GM19328 (cell line): ENCODE data around the gene LDB2.
"Not testable (repeated sequence)": the region's sequence is repeated elsewhere in the genome, so short reads cannot be mapped to it uniquely, and the experiment has no call there.

ENCODE experiments used
- ATAC-seq: cut with Tn5 transposase; IDR thresholded peaks from one replicate; pipeline ENCODE4 v1.9.1; 2021; ENCODE audit warnings: mild to moderate bottlenecking, moderate library complexity; ENCODE audit not compliant: unreplicated experiment

The LDB2 gene

DNA sequence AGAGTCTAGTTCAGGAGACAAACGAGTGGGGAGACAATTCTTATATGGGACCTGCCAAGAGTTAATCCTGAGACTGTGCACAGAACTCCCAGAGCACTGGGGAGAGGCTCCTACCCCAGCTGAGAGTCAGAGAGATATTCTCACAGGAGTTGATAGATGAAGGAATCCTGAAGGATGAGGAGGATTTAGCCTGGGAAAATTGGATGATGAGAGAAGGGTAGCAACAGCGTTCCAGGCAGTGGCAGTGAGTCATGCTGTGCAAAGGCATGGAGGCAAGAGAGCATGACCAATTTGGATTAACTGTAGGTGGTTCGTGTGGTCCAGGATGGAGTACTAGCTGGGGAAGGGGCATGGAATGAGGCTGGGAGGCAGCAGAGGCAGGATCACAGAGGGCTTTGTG, 318.6 kb downstream of the LDB2 start:
- no peak for ATAC-seq

DNA sequence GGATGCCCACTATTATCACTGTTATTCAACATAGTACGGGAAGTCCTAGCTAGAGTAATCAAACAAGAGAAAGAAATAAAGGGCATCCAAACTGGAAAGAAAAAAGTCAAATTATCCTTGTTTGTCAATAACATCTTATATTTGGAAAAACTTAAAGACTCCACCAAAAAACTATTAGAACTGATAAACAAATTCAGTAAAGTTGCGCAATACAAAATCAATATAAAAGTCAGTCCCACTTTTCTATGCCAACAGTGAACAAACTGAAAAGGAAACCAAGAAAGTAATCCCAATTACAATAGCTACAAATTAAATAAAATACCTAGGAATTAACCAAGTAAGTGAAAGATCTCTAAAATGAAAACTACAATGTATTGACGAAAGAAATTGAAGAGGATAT, 321.3 kb downstream of the LDB2 start:
- ATAC-seq = no peak

DNA sequence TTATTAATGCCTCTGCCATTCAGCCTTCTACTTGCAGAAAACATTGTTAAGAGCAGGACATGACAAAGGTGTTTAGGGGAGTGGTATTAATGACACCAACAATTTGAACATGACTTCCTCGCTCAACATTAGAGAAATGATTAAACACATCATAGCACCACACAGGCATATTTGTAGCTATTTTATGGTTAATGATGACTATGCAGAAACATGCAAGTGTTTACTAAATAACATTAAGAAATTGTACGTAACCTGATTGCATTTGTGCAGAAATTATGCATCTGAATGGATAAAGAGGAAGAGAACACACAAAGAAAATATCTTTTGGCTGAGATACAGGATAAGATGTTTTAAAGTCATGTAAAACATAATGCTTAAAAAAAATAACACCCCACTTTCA, 323.5 kb downstream of the LDB2 start:
- no peak for ATAC-seq

DNA sequence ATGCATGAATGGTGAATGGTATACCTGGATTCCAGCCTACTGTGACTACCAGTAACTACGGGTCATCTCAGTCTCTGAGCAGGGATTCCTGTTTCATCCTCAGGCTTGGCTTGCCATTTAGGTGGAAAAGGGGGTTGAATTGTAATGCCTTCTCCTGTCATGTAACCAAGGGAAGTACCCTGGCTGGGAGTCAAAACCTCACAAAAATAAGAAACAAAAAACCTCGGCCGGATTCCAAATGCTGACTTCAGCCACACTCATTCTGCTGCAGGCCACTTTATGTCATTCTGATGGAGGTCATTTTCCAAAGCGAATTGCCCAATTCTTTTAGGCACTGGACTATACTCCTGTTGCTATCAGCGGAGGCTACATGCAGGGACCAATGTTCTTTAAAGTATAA, 324.7 kb downstream of the LDB2 start:
- no peak for ATAC-seq

DNA sequence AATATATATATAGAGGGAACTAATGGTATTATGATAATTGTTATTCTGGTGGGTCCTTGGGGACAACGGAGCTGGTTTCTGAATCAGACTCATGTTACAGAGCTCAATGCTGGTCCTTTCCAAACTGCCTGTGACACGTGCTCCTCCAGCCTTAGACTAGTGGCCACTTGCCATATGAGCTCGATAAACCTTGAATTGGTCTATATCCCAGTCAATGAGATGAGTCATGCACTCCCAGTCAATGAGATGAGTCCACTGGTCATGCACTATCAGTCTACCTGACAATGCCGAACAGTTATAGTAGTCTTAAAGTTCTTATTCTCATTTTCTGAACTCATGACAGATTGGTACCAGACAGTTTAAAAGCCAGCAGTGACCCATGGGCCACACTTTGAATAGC, 325.2 kb downstream of the LDB2 start:
- ATAC-seq = no peak

DNA sequence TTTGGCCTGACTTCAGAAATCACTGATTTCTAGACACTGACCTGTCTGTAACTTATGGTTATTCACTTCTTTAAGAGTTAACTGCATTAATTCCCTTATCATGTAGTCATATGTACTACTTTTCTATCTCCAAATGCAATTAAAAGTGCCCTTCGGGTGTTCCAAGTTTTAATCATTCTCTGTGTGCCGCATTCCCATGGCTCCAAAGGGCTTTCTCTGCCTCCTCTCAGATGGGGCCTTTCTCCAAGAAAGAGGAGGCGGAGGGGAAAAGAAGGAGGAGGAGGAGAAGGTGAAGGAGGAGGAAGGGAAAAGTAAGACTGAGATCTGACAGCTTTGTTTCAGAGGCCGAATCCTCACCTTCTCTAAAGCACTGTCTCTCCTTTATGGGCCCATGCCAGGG, 325.8 kb downstream of the LDB2 start:
- no peak for ATAC-seq

DNA sequence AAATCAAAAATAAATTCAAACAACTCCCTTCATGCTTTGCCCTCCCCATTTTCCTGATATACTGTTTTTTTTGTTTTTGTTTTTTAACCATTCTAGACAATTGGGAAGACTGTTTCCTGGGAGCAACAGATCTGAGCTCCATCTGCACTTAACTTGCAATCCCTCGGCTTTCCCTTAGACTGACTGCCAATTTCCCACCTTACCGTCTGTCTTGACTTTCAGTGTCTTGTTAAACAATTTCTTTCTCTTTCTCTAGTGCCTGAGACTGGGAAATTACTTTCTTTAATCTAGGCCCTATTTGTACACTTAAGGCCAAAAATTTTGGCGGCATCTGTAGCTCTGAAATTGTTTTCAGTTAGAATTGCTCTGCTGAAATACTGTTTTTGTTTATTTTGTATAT, 326.3 kb downstream of the LDB2 start:
- ATAC-seq = no peak

DNA sequence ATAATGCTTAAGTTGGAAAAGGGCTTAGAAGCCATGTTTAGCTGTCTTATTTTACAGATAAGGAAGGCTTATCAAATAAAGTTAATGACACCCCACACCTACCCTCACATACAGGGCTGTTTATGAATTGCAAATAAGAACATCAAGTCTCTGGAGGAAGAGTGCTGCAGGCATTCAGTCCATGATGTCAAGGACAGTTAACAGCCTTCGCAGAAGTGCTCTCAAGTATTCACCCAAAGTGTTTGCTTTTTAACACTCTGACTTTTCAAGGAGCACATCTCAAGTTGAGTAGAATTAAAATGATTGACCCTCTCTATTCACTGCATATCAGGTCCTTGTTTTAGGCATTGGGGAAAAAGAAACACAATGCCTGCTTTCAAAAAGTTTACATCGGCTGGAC, 328.7 kb downstream of the LDB2 start:
- ATAC-seq = no peak

DNA sequence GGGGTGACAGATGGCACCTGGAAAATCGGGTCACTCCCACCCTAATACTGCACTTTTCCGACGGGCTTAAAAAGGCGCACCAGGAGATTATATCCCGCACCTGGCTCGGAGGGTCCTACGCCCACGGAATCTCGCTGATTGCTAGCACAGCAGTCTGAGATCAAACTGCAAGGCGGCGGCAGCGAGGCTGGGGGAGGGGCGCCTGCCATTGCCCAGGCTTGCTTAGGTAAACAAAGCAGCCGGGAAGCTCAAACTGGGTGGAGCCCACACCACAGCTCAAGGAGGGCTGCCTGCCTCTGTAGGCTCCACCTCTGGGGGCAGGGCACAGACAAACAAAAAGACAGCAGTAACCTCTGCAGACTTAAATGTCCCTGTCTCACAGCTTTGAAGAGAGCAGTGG, 341.1 kb downstream of the LDB2 start:
- ATAC-seq = not testable (repeated sequence)

DNA sequence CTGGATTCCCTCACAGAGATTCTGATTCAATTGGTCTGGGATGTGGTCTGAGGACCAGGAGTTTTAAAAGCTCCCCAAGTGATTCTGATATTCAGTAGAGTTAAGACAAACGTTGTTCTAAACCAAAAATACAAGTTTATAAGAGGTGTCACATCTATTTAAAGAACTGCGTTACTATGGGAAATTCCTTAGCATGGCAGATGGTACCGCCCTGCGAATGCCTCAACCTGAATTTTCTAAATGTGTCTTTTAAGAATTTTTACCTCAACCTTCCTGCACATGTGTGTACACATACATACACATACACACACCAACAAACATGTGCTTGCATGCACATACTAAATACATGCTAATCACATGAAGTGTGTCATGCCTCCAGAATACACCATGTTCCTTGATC, 343.3 kb downstream of the LDB2 start:
- no peak for ATAC-seq

DNA sequence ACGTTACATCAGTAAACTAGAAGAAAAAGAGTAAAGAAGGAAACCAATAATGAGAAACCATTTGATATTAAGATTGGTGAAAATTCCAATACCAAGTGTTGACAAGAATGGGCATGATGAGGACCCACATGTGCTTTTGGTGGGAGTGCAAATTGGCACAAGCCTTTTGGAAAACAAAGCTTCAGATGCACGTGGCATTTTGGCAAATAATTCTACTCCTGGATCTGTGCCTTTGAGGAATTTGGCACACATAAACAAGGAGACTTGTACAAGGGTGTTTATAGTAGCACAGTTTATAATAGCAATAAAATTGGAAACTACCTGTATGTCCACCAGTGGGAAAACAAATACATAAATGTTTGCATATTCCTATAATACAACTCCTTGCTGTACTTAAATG, 347.9 kb downstream of the LDB2 start:
- no peak for ATAC-seq

DNA sequence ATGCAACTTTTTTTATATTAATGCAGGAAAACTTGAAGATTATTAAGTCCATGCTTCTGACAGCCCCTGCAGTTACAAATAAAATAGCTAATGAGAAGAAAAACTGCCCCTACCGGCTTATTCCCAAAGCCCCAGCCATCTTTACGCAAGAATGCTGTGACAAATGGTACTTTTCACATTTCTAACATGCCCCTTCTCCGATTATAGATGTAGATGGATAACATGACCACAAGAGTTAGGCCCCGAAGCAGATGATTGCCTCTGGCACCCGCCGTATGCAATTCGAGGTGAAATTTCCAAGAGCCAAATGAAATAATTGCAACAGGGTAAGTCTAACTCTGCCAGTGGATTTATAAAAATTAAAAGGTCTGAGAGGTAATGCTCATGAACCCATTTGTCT, 352.8 kb downstream of the LDB2 start:
- no peak for ATAC-seq

DNA sequence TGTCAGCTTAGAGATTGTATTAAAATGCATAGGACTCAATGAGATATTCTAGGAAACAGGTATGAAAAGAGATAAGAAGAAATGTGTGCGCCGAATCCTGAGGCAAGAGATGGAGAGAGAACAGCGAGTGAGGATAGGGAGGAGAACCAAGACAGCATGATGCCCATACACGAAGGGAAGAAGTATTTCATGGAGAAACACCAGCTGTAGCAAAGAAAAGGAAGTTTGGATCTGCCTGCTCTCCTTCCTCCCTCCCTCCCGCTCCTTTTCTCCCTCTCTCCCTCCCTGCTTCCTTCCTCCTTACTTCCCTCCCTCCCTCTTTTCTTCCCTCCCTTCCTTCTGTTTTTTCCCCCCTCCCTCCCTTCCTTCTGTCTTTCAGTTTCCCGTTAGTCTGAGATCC, 353.6 kb downstream of the LDB2 start:
- no peak for ATAC-seq

DNA sequence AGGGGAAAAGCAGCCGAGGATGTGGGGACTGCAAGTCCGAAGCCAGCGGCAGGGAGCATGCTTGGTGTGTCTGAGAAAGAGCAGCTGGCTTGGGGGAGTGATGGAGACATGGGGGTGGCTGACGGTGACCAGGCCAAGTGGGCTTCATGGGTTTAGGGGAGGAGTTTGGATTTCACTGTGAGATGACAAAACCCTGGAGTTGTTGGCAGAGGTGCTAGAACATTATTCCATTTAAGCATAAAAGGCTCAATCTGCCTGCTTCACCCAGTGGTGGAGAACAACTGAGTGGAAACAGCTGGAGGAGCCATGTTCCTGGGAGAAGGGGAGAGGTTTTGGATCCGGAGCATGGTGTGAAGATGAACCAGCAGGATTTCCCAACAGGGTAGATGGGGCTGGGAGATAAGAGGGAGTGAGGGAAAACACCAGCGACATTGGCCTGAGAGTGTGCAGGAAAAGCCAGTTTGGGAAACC, 354.2 kb downstream of the LDB2 start:
- no peak for ATAC-seq

DNA sequence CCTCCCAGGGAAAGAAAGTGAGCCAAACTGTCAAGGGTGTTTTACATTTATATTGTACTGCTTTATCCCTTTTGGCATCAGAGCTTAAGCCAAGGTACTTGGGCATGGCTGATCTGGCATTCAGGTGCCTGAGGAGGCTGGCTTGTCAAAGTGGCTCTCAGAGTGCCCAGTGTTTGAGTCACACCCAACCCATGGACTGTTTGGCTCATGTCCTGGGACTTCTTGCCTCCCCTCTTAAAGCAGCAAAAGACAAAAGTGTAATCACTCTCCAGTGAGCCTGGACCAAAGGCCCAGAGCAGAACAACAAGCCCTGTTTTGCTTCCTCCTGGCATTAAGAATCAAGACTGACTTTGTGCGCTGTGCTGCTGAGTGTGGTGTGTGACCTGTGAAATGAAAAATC, 360.5 kb downstream of the LDB2 start:
- ATAC-seq = no peak

DNA sequence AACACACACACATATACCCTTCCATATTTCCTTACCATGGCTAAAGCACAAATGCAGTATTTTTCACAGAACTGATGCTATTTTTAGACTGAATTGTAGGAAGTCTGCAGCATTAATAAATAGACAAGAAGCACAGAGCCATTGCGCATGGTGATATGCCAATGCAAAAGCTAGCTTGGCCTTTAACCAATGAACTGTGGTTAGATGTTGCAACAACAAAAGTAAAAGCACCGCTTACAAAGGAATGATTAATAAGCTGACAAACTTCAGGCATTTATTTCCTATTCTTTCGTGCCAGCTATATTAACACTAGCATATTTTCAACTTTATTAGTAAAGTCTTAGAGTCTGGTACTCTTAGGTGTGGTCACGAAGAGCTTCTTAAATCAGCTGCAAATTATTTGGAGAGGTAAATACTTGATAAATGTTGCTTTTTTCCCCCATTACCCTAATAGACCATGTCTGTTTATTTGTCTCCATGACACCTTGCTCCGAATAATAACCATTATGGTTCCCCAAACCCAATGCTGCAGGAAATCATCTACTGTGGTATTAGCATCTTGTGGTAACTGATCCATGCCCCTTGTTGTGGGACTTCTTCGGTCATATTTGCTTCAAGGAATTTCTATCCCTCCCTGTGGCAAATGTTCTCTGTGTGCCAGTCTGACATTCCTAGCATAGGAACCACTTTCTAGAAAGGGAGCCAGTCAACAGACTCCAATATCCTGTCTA, 366.0 kb downstream of the LDB2 start:
- no peak for ATAC-seq

DNA sequence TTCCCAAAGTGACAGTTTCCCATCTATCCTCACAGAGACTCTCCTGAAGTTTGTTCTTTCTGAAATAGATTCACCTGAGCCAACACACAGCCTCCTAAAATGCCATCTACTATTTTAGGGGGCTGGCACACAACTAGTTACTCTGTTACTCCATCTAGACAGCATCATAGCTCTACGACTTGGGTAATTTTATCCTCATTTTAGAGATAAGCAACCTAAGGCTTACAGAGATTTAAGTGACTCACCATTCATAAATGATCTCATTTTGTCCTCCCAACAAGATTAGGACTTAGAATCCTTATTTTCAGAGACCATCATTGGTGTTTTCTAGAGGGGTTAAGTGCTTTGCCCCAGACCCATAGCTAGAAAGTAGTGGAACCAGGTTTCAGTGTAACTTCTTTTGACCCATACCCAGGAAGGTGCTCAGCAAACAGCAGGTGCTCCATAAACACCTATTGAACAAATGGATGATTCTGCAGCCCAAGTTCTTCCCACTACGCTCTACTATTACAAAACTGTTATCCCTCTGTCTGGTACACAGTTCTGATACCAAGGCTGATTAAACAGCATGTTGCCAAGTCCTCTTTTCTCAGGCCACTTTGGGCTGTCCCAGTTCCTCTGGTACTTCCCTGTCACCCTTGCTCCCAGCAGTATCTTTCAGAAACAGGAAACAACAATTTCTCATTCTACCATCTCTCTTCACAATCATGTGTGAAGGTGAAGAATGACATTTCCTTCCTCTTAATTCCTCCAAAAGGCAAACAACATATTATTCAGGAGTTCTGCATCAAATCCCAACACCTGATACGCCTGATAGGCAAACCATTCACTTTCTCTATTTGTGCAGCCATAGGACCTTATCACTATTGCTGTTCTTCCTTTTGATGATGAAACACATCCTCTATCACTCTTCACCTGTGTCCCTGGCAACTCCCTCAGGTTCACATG, 367.5 kb downstream of the LDB2 start:
- ATAC-seq = no peak

DNA sequence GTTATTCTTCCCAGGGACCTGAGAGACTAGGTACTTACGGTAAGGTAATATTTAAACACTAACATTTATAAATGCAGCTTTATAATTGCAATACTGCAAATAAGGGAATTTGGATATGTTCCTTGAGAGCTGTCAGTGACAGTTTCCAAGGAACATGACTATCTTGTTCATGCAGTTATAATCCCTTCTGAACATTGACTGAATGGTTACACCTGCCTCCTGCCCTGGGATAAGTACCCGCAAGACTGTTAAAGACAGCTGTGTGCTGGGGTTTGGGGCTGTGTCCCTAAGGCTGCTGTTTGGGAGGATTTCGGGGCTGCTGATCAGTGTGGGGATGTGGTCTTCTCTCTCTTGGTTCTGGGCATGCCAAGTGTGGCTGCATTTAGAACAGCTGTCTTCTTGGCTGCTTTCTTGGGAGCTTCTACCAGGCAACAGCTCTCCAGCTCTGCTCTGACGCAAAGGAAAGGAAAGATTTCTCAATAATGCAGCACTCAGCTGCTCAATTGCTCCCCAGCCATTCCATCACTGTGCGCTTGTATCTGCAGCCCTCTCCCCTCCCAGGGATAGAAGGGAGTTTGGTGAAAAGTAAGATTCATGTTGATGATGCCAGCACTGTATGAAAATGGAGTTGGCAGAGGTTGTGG, 373.4 kb downstream of the LDB2 start:
- ATAC-seq = no peak

DNA sequence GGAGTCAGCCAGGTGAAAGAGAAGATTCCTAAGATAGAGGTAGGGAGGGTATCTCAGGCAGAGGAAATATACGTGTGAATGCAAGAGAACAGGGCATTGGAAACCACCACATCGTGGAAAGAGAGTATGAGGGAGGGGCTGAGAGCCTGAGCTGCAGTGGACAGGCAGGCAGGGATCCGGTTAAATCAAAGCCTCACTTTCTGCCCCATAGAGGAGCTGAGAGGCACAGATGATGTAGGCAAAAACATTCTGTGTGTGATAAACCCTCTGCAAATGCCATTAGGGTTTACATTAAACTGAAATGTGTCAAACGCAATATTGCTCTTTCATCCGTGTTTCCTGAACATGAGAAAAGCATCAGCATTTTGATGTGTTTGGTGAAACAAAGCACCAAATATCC, 374.0 kb downstream of the LDB2 start:
- ATAC-seq = no peak

DNA sequence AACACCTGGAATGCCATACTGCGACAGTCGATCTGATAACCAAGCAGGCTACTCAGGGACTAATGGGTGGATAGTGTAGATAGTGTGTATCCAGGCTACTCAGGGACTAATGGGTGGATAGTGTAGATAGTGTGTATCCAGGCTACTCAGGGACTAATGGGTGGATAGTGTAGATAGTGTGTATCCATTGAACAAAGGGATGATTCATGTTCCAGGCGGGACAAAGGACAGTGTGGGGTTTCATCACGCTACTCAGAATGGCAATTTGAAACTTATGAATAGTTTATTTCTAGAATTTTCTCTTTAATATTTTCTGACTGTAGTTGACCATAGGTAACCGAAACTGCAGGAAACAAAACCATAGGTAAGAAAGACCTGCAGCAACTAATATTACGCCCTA, 374.9 kb downstream of the LDB2 start:
- ATAC-seq = not testable (repeated sequence)

DNA sequence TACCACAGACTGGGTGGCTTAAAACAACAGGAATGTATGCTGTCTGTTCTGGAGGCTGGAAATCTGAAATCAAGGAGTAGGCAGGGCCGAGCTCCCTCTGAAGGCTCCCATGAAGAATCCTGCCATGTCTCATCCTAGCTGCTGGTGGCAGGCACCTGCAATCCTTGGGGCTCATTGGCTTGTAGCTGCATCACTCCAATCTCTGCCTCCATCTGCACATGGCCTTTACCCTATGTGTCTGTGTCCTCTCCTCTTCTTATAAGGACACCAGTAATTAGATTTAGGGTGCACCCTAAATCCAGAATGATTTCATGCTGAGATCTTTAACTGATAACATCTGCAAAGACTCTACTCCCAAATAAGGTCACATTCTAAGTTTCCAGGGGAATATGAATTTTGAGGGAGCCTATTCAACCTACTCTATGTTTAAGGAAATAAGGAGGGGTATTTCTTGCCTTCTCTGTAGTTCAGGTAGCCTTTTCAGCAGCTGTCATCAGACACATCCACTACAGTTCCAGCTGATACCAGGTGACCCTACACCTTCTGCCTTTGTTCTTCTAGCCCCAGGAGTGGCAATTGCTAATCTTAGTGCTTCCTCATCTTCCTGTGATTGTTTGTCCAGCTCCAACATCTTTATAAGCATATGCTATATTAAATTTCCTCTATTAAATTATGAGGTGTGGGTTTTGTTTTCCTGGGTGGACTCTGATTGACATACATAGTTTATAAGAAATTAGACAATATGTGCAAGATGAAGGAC, 377.1 kb downstream of the LDB2 start:
- no peak for ATAC-seq
